ENCODE data around the gene PRDM4. TPM values are rescaled to one million over a fixed set of nuclear protein-coding genes. Genes with fewer than 3 reads are reported as not detected.

Gene PRDM4
- polyA plus RNA-seq, 1 of the 3 experiments (the other 2 are of a cell fraction): 22.1 TPM

DNA sequence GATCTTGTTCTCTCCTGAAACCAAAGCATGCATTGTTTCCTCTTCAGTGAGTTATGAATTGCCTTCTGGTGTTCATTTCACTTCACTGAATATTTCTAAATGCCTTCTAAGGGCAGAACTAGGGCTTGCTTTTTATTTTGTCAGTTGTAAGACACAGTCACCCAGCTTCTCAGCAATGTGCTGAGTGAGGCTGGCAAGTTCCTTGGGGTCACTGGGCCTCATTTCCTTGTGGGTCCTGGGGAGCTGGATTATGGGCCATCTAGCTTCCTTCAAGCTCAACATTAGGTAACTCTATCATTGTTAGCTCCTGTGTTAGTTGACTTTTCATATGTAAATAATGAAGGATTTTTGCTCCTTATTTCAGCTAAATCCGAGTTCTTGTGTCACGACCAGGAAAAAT is 27.3 kb upstream of the PRDM4 start:
- Histone ChIP-seq H3K36me3 (replicated peaks in 1 of 2; ENCODE audit: control insufficient read depth in 1 of 2, insufficient read depth in 2 of 2, low read length in 1 of 2) (no peaks in the 10 kb centered on the region), H3K27ac (ENCODE audit: low read depth in 2 of 2, low read length in 1 of 2) (no peak overlapping the region), H3K9me2 (no peaks in the 10 kb centered on the region), H3K79me2 (ENCODE audit: insufficient read depth) (no peaks in the 10 kb centered on the region), H3K4me1 (ENCODE audit: control insufficient read depth in 1 of 2, insufficient read depth in 2 of 2, low read depth in 1 of 2, low read length in 1 of 2) (no peaks in the 10 kb centered on the region), H3F3A (replicated peaks; ENCODE audit: insufficient read depth) (no peaks in the 10 kb centered on the region), H3K4me3 (ENCODE audit: low read depth in 2 of 2, low read length in 1 of 2) (no peak overlapping the region), H3K9ac (no peak overlapping the region), H4K20me1 (ENCODE audit: insufficient read depth) (no peaks in the 10 kb centered on the region), H3K4me2 (no peak overlapping the region), H3K27me3 (ENCODE audit: insufficient read depth) (no peaks in the 10 kb centered on the region), H2AFZ (ENCODE audit: low read depth) (no peak overlapping the region), H3K9me3 (no peaks in the 10 kb centered on the region)
- POLR2A ChIA-PET: no interaction called here
- no peak for TF ChIP-seq GABPA (IDR thresholded peaks at IDR 0.05; ENCODE audit: low read depth)
- TF ChIP-seq FOXM1 (IDR thresholded peaks at IDR 0.05; ENCODE audit: low read depth): no peak
- TF ChIP-seq, protein P1, sequence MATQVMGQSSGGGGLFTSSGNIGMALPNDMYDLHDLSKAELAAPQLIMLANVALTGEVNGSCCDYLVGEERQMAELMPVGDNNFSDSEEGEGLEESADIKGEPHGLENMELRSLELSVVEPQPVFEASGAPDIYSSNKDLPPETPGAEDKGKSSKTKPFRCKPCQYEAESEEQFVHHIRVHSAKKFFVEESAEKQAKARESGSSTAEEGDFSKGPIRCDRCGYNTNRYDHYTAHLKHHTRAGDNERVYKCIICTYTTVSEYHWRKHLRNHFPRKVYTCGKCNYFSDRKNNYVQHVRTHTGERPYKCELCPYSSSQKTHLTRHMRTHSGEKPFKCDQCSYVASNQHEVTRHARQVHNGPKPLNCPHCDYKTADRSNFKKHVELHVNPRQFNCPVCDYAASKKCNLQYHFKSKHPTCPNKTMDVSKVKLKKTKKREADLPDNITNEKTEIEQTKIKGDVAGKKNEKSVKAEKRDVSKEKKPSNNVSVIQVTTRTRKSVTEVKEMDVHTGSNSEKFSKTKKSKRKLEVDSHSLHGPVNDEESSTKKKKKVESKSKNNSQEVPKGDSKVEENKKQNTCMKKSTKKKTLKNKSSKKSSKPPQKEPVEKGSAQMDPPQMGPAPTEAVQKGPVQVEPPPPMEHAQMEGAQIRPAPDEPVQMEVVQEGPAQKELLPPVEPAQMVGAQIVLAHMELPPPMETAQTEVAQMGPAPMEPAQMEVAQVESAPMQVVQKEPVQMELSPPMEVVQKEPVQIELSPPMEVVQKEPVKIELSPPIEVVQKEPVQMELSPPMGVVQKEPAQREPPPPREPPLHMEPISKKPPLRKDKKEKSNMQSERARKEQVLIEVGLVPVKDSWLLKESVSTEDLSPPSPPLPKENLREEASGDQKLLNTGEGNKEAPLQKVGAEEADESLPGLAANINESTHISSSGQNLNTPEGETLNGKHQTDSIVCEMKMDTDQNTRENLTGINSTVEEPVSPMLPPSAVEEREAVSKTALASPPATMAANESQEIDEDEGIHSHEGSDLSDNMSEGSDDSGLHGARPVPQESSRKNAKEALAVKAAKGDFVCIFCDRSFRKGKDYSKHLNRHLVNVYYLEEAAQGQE (IDR thresholded peaks at IDR 0.05; ENCODE audit: low read depth, low read length): no peak
- TF ChIP-seq NRF1 (IDR thresholded peaks at IDR 0.05; ENCODE audit: low read depth, low read length): no peak
- TF ChIP-seq, protein P2, sequence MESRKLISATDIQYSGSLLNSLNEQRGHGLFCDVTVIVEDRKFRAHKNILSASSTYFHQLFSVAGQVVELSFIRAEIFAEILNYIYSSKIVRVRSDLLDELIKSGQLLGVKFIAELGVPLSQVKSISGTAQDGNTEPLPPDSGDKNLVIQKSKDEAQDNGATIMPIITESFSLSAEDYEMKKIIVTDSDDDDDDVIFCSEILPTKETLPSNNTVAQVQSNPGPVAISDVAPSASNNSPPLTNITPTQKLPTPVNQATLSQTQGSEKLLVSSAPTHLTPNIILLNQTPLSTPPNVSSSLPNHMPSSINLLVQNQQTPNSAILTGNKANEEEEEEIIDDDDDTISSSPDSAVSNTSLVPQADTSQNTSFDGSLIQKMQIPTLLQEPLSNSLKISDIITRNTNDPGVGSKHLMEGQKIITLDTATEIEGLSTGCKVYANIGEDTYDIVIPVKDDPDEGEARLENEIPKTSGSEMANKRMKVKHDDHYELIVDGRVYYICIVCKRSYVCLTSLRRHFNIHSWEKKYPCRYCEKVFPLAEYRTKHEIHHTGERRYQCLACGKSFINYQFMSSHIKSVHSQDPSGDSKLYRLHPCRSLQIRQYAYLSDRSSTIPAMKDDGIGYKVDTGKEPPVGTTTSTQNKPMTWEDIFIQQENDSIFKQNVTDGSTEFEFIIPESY (IDR thresholded peaks at IDR 0.05; ENCODE audit: borderline replicate concordance, low read depth): no peak
- TF ChIP-seq RFX5 (IDR thresholded peaks at IDR 0.05; ENCODE audit: low read length): no peak
- TF ChIP-seq, protein P3, sequence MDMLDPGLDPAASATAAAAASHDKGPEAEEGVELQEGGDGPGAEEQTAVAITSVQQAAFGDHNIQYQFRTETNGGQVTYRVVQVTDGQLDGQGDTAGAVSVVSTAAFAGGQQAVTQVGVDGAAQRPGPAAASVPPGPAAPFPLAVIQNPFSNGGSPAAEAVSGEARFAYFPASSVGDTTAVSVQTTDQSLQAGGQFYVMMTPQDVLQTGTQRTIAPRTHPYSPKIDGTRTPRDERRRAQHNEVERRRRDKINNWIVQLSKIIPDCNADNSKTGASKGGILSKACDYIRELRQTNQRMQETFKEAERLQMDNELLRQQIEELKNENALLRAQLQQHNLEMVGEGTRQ (IDR thresholded peaks at IDR 0.05; ENCODE audit: borderline replicate concordance, low read depth, low read length): no peak
- no peak for DNase-seq
- 36% methylated on average over 2 of the region's 2 CpGs for WGBS (ENCODE audit: low lambda C conversion rate)
- CTCF ChIA-PET: interaction anchor here (1.6 kb wide), 1 partner anchor 12 kb away, joined by 5 read pairs; no protein-coding TSS in a partner anchor

DNA sequence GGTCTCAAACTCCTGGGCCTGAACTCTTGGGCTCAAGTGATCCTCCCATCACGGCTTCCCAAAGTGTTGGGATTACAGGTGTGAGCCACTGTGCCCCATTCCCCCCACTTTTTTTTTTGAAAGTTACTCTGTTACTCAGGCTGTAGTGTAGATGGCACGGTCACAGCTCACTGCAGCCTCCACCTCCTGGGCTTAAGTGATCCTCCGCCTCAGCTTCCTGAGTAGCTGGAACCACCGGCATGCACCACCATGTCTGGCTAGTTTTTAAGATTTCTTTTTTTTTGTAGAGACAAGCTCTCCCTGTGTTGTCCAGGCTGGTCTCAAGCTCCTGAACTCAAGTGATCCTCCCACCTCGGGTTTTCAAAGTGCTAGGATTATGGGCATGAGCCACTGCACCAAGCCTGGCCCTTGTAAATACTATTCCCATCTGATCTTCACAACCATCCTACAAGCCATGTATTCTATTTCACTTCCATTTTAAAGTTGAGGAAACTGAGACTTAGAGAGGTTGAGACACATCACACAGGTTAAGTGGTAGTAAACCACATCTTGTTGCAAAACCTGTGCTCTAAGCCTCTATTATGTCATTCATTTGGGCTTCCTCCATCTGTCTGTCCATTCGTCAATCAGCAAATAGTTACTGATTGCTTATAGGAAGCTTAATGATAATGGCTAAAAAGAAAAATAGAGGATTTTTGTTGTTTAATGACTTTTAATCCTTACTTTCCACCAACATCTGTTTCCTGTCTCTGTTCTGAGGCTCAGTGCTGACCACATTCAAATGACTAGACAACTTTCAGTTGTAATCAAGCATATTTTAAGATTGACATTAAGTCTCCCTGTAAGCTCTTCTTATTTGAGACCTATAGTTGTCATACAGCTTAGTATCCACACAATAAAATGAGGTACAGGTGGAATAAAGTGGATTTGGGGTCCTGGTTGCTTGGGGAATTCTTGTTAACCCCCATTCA is 22.8 kb upstream of the PRDM4 start:
- Histone ChIP-seq H3K4me2 (no peak overlapping the region), H3K27ac (ENCODE audit: low read depth in 2 of 2, low read length in 1 of 2) (no peak overlapping the region), H3K9ac (no peak overlapping the region), H3K9me2 (no peaks in the 10 kb centered on the region), H3K4me3 (ENCODE audit: low read depth in 2 of 2, low read length in 1 of 2) (no peak overlapping the region), H3F3A (replicated peaks; ENCODE audit: insufficient read depth) (no peaks in the 10 kb centered on the region), H2AFZ (ENCODE audit: low read depth) (no peak overlapping the region), H3K79me2 (ENCODE audit: insufficient read depth) (no peaks in the 10 kb centered on the region), H3K27me3 (ENCODE audit: insufficient read depth) (no peaks in the 10 kb centered on the region), H3K36me3 (replicated peaks in 1 of 2; ENCODE audit: control insufficient read depth in 1 of 2, insufficient read depth in 2 of 2, low read length in 1 of 2) (no peaks in the 10 kb centered on the region), H4K20me1 (ENCODE audit: insufficient read depth) (no peaks in the 10 kb centered on the region), H3K4me1 (ENCODE audit: control insufficient read depth in 1 of 2, insufficient read depth in 2 of 2, low read depth in 1 of 2, low read length in 1 of 2) (no peaks in the 10 kb centered on the region), H3K9me3 (no peaks in the 10 kb centered on the region)
- DNase-seq: no peak
- WGBS (ENCODE audit: low lambda C conversion rate): 45% methylated on average over 6 of the region's 6 CpGs
- ChIA-PET POLR2A (no interaction called here), CTCF (interaction anchor here (1.3 to 1.6 kb wide), 3 partner anchors 21 to 69 kb away, joined by 3 read pairs; no protein-coding TSS in a partner anchor)
- TF ChIP-seq RCOR1 (IDR thresholded peaks at IDR 0.05; ENCODE audit: low read length): no peak
- TF ChIP-seq, protein P4, sequence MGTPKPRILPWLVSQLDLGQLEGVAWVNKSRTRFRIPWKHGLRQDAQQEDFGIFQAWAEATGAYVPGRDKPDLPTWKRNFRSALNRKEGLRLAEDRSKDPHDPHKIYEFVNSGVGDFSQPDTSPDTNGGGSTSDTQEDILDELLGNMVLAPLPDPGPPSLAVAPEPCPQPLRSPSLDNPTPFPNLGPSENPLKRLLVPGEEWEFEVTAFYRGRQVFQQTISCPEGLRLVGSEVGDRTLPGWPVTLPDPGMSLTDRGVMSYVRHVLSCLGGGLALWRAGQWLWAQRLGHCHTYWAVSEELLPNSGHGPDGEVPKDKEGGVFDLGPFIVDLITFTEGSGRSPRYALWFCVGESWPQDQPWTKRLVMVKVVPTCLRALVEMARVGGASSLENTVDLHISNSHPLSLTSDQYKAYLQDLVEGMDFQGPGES (IDR thresholded peaks at IDR 0.05; ENCODE audit: low read depth, low read length): no peak
- TF ChIP-seq SMC3 (IDR thresholded peaks at IDR 0.05; ENCODE audit: low read depth, low read length): no peak
- TF ChIP-seq, protein P5, sequence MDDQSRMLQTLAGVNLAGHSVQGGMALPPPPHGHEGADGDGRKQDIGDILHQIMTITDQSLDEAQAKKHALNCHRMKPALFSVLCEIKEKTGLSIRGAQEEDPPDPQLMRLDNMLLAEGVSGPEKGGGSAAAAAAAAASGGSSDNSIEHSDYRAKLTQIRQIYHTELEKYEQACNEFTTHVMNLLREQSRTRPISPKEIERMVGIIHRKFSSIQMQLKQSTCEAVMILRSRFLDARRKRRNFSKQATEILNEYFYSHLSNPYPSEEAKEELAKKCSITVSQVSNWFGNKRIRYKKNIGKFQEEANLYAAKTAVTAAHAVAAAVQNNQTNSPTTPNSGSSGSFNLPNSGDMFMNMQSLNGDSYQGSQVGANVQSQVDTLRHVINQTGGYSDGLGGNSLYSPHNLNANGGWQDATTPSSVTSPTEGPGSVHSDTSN (IDR thresholded peaks at IDR 0.05): no peak
